Colon (tissue), 2 donors: ENCODE data around the gene IGF2BP3.

Experiments used
- FAIRE-seq: peaks from 2 replicates; lab custom pipeline; 2012; peaks lifted over from hg19 to GRCh38; lab: Jason Lieb, UNC
- donor health status: control.
- donor health status: control.

IGF2BP3 gene

DNA sequence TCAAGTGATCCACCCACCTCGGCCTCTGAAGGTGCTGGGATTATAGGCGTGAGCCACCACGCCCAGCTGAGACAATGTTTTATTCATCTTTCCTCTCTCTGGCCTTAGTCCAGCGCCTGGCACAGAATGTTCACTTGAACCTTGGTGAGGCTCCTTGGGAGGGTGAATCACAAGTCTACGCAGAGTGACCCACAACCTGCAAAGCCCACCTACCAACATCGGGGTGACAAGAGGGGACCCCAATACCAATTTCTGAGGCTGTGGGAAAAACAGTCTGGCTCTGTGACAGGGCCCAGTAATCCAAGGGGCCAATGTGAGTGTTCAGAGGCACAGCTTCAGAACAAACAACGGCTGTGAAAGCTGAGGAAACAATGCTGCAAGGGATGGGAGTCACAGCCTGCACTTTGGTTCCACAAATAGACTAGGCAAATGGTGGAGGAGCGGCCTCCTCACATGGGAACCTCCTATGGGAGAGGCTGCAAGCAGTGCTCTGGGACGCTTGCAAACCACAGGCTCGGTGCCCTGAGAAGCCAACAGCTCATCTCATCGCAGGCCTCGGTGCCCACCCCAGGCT is 176.7 kb downstream of the IGF2BP3 start:
- no peak for FAIRE-seq

DNA sequence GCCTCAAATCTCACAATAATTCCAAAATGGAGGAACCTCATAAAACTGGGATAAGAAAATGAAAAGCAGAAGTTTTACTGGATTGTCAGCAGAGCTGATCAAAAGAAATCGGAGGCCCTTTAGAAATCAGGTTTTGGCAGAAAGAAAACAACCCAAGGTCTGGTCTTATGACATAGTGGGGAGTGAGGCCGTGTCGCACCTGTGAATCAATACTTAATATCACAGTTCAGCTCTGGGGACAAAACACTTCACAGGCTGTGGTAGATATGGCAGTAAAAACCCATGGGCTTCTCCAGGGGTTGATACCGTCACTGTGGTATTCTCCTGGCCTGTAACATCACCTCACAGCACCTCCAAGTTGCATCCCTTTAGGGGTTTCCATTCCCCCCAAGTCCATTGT is 177.7 kb downstream of the IGF2BP3 start:
- no peak for FAIRE-seq

- no peak for FAIRE-seq
Observed at GRCh38 chr7:23291957-23292560, 178.2 kb downstream of the IGF2BP3 start.

DNA sequence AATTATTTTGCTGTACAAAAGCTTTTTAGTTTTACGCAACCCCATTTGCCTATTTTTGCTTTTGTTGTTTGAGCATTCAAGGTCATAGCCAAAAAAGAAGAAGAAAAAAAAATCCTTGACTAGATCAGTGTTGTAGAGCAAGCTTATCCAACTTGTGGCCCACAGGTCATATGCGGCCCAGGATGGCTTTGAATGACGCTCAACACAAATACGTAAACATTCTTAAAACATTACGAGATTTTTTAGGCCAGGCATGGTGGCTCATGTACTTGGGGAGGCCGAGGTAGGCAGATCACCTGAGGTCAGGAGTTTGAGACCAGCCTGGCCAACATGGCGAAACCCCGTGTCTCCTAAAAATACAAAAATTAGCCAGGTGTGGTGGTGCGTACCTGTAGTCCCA is 179.3 kb downstream of the IGF2BP3 start:
- FAIRE-seq = no peak

DNA sequence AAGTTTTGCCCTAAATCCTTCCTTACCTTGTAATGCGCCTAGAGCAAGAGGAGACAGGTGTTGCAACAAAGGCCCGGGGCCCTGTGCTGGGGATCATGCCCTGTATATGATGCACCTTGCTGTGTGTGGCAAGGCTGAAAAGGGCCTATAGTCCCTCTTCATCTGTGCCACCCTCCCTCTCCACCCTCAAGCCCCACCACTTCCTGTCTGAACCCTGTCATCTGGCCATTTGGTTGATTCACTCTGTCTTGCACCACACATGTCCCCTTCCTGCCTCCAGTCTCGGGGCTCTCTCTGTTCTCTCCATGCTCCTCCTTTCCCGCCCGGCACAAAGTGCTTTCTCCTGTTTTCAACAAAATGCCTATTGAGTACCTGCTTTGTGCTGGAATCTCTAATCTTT is 182.7 kb downstream of the IGF2BP3 start:
- FAIRE-seq = no peak

DNA sequence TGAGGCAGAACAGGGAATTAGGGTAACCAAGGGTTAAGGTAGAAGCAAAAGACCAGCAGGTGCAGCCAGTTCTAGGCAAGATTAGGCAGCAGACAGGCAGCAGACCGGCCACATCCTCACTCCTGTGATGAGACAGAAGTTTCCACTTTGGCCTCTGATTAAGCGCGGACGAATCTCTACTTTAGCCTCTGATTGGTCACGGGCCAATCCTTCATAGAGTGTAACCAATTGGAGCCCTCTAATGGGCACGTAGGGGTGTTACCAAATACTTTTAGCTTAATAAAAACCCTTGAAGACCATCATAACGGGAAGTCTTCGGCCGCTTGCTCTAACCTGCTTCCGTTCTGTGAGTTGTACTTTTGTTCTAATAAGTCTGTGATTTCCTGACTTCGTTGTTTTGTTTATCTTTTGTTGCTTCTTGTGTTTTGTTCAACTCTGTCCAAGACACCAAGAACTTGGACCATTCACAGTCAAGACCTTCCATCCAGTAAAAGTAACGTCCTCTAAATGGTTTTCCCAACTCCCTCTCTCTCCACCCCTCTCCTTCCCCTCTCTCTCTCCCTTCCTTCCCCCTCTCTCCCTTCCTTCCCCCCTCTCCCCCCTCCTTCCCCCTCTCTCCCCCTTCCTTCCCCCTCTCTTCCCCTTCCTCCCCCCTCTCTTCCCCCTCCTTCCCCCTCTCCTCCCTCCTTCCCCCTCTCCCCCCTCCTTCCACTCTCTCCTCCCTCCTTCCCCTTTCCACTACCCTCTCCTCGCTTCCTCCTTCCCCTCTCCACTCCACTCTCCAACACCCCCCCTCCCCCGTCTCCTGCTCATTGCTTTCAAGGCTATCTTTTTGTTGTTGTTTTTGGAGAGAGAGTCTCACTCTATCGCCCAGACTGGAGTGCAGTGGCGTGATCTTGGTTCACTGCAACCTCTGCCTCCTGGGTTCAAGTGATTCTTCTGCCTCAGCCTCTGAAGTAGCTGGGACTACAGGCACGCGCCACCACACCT is 184.3 kb downstream of the IGF2BP3 start:
- FAIRE-seq = no peak

DNA sequence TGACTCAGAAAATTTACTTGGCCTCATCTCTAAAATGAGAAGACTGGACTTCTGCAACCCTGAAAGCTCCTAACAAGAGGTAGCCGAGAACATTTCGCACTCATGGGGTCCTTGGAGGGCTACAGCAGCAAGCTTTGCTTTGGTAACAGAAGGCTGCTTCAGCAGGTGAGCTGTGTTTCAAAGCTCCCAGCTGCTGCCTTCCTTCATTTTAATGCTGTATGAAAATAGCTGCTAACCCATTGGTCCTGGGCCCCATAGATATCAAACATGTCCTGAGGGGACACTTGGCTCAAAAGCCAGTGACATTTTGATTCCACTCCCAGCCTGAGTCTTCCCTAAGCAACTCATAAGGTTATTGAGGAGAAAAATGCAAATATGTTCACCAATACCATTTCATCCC is 185.4 kb downstream of the IGF2BP3 start:
- FAIRE-seq = no peak

GRCh38 chr7:23283086-23283485 is 187.2 kb downstream of the IGF2BP3 start:
- FAIRE-seq = no peak

DNA sequence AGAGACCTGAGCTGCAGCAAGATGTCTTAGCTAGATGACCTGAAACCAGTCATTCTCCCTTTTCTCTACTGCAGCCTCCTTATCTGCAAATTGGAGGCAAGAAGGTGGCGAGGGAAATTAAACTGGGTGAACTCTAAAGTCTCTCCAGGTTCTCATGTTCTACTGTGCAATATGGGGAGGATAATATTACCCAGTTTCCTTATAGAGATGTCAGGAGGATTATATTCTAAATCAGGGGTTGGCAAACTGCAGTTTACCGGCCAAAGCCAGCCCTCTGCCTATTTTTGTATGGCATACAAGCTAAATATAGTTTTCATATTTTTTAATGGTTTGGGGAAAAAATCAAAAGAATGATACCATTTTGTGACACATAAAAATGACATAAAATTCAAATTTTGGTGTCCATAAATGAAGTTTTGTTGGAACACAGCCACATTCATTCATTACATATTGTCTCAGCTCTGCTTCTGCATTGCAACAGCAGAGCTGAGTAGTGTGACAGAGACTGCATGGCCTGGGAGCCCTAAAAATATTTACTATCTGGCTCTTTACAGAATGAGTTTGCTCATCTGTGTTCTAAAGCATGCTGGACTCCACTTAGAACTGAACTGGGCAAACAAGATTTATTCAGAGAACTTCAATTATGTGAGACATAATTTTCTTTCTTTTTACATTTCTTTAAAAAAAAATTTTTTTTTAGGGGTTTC is 190.3 kb downstream of the IGF2BP3 start:
- no peak for FAIRE-seq

DNA sequence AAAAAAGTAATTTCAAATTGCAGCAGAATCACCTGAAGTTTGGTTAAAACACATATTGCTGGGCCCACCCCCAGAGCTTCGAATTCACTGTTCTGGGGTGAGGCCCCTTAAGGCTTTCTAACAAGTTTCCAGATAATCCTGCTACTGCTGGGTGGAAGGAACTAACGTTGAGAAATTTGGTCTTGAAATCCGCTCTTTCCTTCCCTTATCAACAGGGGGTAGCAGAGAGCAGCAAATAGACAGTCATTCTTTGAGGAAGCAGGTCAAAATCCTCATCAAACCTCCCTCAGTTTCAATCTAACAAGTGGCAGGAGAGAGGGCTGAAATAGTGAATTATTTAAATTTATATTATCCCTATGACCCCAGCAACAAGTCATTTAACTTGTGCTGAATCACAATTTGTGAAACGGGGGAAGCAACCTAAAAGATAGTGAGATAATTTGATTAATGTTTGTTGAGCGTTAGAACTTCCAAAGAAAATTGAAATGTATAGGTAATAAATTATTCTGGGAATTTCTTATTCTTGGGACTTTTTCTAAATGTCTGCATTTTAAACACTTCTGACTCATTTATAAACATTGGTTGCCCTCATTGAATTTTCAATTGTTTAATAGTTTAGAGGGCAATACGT is 192.8 kb downstream of the IGF2BP3 start:
- FAIRE-seq = no peak

- no peak for FAIRE-seq
Observed at GRCh38 chr7:23276947-23277346, 193.3 kb downstream of the IGF2BP3 start.

DNA sequence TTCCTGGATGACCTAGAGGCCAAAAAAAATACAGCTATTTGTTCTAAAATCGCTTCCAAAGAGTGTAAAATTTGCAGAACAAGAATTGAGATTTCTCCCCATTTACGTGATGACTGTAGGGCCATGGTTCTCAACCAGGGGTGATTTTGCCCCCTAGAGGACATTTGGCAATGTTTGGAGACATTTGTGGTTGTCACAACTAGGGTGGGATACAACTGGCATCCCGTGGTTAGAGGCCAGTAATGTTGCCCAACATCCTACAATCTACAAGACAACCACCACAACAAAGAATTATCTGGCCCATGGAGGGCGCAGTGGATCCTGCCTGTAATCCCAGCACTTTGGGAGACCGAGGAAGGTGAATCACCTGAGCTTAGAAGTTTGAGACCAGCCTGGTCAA is 193.9 kb downstream of the IGF2BP3 start:
- FAIRE-seq = no peak

DNA sequence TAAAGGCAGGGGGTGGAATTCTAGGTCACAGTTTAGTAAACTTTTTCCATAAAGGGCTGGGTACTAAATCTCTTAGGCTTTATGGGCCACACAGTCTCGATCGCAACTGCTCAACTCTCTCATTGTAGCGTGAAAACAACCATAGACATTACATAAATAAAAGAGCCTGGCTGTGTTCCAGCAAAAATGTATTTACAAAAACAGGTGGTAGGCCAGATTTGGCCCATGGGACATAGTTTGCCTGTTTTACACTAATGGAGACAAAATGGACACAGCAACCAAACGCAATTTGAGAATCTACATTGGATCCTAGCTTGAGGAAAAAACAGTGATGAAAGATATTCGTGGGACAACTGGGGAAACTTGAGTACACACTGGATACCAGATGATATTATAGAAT is 194.4 kb downstream of the IGF2BP3 start:
- no peak for FAIRE-seq

DNA sequence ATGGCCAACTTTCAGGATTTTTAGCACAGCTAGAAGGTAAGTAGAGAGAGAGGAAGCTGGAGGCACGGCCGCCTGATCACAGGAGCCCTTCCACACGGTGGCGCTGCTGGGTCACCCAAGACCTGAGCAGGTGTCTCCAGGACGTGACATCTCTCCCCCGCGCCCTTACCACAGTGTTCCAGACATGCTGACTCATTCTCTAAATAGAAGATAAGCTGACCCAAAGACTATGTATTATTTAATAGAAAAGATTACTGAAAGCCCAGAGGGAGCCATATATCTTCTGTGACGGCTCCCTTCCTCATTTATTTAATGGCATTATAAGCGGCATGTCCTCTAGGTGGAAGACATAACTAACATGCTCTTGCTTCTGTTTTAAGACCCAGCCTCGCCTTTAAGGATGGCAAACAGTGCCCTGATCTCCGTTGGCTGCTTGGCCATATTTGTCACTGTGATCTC is 197.1 kb downstream of the IGF2BP3 start:
- no peak for FAIRE-seq

DNA sequence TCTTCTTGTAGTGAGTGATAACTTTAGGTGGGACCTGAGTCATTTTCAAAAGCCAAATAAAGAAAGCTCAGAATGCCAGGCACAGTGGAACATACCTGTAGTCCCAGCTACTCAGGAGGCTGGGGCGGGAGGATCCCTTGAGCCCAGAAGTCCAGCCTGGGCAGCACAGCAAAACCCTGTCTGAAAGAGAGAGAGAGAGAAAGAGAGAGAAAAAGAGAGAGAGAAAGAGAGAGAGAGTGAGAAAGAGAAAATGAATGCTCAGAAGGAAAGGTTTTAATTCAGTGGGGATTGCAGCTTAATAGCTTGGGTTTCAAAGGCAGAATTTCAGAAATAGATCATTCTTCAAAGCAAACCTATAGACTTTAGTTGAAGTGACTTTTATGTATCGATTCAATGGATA is 198.0 kb downstream of the IGF2BP3 start:
- no peak for FAIRE-seq

- FAIRE-seq = no peak
Observed at GRCh38 chr7:23268746-23269145, 201.5 kb downstream of the IGF2BP3 start.

DNA sequence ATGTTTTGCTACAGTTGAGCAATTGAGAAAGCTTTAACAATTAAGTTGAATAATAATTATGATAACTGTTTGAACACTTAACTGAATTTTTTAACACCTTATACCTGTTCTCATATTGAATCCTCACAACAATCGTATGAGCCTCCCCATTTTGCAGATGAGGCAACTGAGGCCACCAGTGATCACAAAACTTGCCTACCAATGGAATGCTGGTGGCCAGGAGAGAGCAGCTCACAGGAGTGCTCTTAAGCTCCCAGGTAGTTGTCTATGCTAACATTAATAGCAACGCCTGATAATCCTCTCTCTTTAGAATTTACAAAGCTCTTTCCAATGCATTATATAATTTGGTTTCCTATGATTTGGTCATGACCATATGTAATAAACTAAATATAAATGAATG is 202.1 kb downstream of the IGF2BP3 start:
- no peak for FAIRE-seq

DNA sequence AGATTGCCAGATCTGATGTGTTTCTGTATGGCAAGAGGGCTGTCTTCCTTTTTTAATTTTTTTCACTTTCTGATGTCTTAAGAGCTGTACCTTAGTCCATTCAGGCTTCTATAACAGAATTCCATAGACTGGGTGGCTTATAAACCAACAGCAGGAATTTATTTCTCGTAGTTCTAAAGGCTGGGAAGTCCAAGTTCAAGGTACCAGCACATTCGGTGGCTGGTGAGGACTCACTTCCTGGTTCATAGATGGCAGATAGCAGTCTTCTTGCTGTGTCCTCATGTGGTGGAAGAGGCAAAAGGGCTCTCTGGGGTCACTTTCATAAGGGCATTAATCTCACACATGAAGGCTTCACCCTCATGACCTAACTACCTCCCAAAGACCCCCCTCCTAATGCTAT is 202.9 kb downstream of the IGF2BP3 start:
- FAIRE-seq = no peak

- no peak for FAIRE-seq
Observed at GRCh38 chr7:23266918-23267317, 203.4 kb downstream of the IGF2BP3 start.

DNA sequence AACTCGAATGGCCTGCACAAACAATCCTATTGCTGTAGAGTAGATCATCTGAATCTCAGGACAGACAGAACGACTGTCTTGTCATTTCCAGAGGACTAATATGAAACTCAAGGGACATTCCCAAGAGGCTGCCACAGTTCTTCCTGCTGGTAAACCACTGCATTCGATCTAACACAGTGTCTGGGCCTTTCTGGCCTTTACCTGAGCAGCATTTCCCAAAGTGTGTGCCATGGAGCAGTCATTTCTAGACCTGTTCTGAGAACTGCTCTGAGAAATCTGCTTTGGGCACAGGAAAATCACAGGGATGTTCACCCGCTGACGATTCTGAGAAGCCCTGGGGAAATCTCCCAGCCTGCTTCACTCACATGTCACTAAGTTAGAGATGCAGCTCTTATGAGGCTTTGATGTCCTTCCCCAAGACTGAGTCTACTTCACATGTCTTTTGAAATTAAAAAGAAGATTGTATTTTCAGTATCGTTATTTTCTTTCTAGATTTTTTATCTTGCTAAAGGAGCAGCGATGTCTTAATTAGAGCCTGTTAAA is 205.3 kb downstream of the IGF2BP3 start:
- FAIRE-seq = no peak

DNA sequence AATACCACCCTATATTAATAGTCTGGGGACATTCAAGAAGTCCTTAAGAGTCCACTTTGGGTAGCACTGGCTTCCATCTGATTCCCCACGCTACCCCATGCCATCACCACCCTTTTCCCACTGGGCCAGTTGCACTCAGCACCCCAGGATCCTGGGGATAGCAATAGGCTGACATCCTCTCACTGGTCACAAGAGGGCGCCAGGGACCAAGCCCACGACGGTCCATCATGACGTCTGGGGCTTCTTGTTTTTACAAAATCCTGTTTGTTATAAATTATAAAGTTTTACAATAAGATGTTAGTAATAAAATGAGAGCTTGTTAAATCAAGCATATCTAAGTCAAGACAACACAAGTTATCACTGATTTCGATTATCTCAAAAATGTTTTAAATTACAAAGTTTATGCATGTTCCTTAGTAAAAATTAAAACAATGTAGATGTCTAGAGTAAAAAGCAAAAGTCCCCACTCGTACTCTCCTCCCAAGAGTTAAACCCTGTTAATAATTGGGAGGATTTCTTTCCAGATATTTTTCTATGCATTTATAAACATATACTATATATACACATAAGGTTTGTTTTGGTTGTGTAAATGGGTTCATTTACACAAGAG is 208.3 kb downstream of the IGF2BP3 start:
- no peak for FAIRE-seq
